ENCODE data around the gene SNX22.

SNX22 gene

GRCh38 chr15:64134345-64134829, 17.1 kb upstream of the SNX22 start:
- H3K4me3 ChIP-seq (replicated peaks in 1 of 2; ENCODE audit: low read depth in 2 of 2, low read length in 2 of 2): no peak overlapping the region
- no peak for TF ChIP-seq CTCF (IDR thresholded peaks at IDR 0.05; ENCODE audit: low read depth, low read length)
- DNase-seq (ENCODE audit: low read depth in 2 of 2): peak in 1 of 2 donors; percentile 73

DNA sequence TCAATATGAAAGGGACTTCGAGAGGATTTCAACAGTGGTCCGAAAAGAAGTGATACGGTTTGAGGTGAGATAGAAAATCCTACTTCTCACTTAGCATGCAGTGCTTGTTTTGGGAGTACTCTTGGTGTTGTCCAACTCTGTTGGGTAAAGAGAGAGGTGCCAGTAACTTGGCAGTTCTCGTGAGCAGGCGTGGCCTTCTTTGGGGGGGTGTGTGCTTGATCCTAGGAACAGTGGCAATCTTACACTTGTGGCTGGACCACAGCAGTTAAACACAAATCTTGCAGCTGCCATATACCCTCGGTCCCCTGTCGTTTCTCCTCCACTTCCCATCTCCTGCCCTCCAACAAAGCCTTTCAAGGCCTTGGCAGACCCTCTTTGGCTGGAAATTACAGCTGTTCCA, 15.2 kb upstream of the SNX22 start:
- no peak for TF ChIP-seq CTCF (IDR thresholded peaks at IDR 0.05; ENCODE audit: low read depth, low read length)
- no peak for DNase-seq (ENCODE audit: low read depth in 2 of 2)
- no peak overlapping the region for H3K4me3 ChIP-seq (replicated peaks in 1 of 2; ENCODE audit: low read depth in 2 of 2, low read length in 2 of 2)

DNA sequence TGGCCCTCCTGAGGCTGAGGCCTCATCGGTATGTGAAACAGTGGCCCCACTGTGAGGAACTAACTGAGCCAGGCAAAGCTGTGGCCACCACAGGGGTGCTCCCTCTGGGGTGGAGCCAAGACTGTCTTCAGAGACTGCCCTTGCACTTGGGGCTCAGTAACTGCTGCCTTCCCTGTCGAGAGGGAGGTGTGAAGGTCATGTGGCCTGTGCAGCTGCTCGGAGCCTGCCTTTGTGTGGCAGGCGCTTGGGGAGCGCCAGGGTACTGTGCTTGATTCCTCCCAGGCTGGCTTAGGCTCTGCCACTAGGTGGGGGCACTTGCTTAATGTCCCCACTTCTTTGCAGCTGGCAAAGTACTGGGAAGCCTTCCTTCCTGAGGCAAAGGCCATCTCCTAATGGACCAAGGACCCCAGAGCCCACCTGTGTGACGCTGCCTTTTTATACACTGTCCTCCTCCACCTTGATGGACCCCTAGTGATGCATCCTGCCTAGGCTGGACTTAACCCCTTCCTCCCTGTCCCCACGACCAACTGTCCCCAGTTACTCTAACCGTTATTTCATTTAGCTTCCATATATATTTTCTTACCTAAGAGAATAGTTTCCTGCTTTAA, 14.2 kb upstream of the SNX22 start:
- no peak overlapping the region for H3K4me3 ChIP-seq (replicated peaks in 1 of 2; ENCODE audit: low read depth in 2 of 2, low read length in 2 of 2)
- no peak for DNase-seq (ENCODE audit: low read depth in 2 of 2)
- no peak for TF ChIP-seq CTCF (IDR thresholded peaks at IDR 0.05; ENCODE audit: low read depth, low read length)

DNA sequence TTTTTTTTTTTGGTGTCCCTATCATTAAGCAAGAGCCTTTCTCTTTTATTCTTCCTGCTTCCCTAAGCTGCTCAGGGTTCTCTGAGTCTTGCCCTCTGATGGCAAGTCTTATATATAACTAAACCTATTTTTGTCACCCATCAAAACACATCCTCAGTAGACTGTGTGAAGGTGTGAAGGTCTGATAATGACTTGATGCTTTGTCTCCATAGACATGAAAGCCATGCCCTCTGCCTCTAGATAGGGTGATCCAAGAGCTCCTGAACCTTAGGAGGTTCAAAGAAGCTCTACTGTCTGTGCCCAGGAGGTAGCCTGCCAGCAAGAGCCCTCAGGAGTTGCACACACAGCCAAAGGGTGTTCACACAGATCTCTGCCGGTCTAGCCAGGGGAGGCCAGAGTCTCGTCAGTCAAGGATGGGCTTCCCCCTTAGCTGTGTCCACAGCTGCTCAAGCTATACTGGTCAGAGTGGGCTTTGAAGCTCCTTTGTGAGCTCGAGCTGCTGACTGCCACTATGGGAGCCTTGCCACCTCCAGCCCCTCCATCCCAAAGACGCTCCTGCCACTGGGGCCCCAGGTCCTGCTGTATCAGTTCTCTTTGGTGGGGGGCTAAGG, 13.1 kb upstream of the SNX22 start:
- H3K4me3 ChIP-seq (replicated peaks in 1 of 2; ENCODE audit: low read depth in 2 of 2, low read length in 2 of 2): no peak overlapping the region
- no peak for DNase-seq (ENCODE audit: low read depth in 2 of 2)

GRCh38 chr15:64141798-64142512, 9.6 kb upstream of the SNX22 start:
- TF ChIP-seq CTCF (IDR thresholded peaks at IDR 0.05; ENCODE audit: low read depth, low read length): no peak
- no peak for DNase-seq (ENCODE audit: low read depth in 2 of 2)
- no peak overlapping the region for H3K4me3 ChIP-seq (replicated peaks in 1 of 2; ENCODE audit: low read depth in 2 of 2, low read length in 2 of 2)

More for the DNA sequence above, 13.1 kb upstream of the SNX22 start:
- TF ChIP-seq CTCF (IDR thresholded peaks at IDR 0.05; ENCODE audit: low read depth, low read length): no peak

GRCh38 chr15:64143276-64143675, 8.3 kb upstream of the SNX22 start:
- no peak overlapping the region for H3K4me3 ChIP-seq (replicated peaks in 1 of 2; ENCODE audit: low read depth in 2 of 2, low read length in 2 of 2)

More at GRCh38 chr15:64143276-64143675, 8.3 kb upstream of the SNX22 start:
- no peak for DNase-seq (ENCODE audit: low read depth in 2 of 2)
- no peak for TF ChIP-seq CTCF (IDR thresholded peaks at IDR 0.05; ENCODE audit: low read depth, low read length)
